ENCODE measurements around the gene ZDHHC23. TPM values are rescaled to one million over a fixed set of nuclear protein-coding genes. Genes with fewer than 3 reads are reported as not detected.

ZDHHC23 gene
- total and polyA plus RNA-seq, 2 of the 4 experiments (the other 2 are of a cell fraction): 0.50 to 0.90 TPM

GRCh38 chr3:113908133-113908532 lies 39.7 kb upstream of the ZDHHC23 start:
- intact Hi-C loops (cut with micrococcal nuclease) (no loop called here), dilution Hi-C loops (cut with HindIII; ENCODE audit: low sequenced_read_pairs, unreplicated experiment) (no loop called here), in situ Hi-C loops (cut with MboI; ENCODE audit: low sequenced_read_pairs) (no loop called here)
- Histone ChIP-seq H2AK9ac (replicated peaks; ENCODE audit: low read depth, low read length, poor library complexity) (no peak overlapping the region), H3K14ac (replicated peaks; ENCODE audit: low read depth, low read length) (no peak overlapping the region), H3K23ac (ENCODE audit: low read depth, low read length) (no peak overlapping the region), H3K9ac (ENCODE audit: low read depth, low read length) (no peak overlapping the region), H4K5ac (ENCODE audit: low read depth, low read length) (no peak overlapping the region), H2BK5ac (ENCODE audit: low read depth, low read length, poor library complexity, severe bottlenecking) (no peak overlapping the region), H3K56ac (ENCODE audit: extremely low read depth, insufficient read depth, low read length) (no peak overlapping the region), H2BK15ac (ENCODE audit: low read depth, low read length) (no peak overlapping the region), H4K20me1 (ENCODE audit: insufficient read depth, low read length) (no peaks in the 10 kb centered on the region), H3K4me3 (ENCODE audit: insufficient read depth, low read depth, low read length) (no peak overlapping the region), H2BK20ac (ENCODE audit: low read depth, low read length) (no peak overlapping the region), H3K36me3 (ENCODE audit: control insufficient read depth, insufficient read depth, low read length) (no peaks in the 10 kb centered on the region), H3K4me1 (ENCODE audit: control insufficient read depth, insufficient read depth, low read length) (no peaks in the 10 kb centered on the region), H3K9me3 (ENCODE audit: control insufficient read depth, insufficient read depth, low read length) (no peaks in the 10 kb centered on the region), H3K27ac (ENCODE audit: insufficient read depth, low read length) (no peak overlapping the region), H2AK5ac (ENCODE audit: low read depth, low read length) (no peak overlapping the region), H4K8ac (ENCODE audit: low read depth in 2 of 2, low read length in 2 of 2) (no peak overlapping the region), H3K4me2 (ENCODE audit: low read depth, low read length) (no peak overlapping the region), H2AFZ (replicated peaks; ENCODE audit: low read length, poor library complexity) (no peak overlapping the region), H3K4ac (ENCODE audit: low read depth, low read length) (no peak overlapping the region), H4K91ac (ENCODE audit: insufficient read depth, low read depth, low read length) (no peak overlapping the region), H3K79me1 (ENCODE audit: low read depth in 1 of 2, low read length in 2 of 2) (no peaks in the 10 kb centered on the region), H3K27me3 (ENCODE audit: control insufficient read depth, insufficient read depth, low read length) (no peaks in the 10 kb centered on the region), H3K18ac (ENCODE audit: low read depth, low read length) (no peak overlapping the region), H3K9me1 (ENCODE audit: insufficient read depth, low read length) (no peaks in the 10 kb centered on the region), H2BK120ac (ENCODE audit: low read depth, low read length) (no peak overlapping the region)
- POLR2A ChIA-PET (ENCODE audit: unreplicated experiment): no interaction called here
- TF ChIP-seq MXI1 (IDR thresholded peaks at IDR 0.05; ENCODE audit: borderline replicate concordance, low read depth, low read length) (no peak), POLR2A (IDR thresholded peaks at IDR 0.05; ENCODE audit: low read depth, low read length) (no peak), NFE2L2 (IDR thresholded peaks at IDR 0.05; ENCODE audit: low read depth, low read length) (no peak), ELK1 (IDR thresholded peaks at IDR 0.05; ENCODE audit: borderline replicate concordance, low read depth, low read length) (no peak), SMC3 (IDR thresholded peaks at IDR 0.05; ENCODE audit: low read depth, low read length) (no peak)
- CTCF ChIA-PET: interaction anchor here (1.3 kb wide), 1 partner anchor 63 kb away, joined by 4 read pairs; no protein-coding TSS in a partner anchor
- DNase-seq: no peak
- no TSS peak for BruUV-seq (replicated peaks)
- no peak for ATAC-seq (ENCODE audit: low read depth)

Data from IMR-90 (cell line).